Forelimb muscle (tissue), 1 donor: Measurements from ENCODE around the gene TRAPPC12. TPM values are rescaled to one million over a fixed set of nuclear protein-coding genes. Genes with fewer than 3 reads are reported as not detected.

Experiments
- DNase-seq: peaks from one replicate; pipeline ENCODE4 v3.0.0-alpha.2; 2013; ENCODE audit warnings: low read depth
- polyA plus RNA-seq: library from polyadenylated mRNA; unstranded; fragments of 120-200 nt; gene quantifications from one replicate; pipeline ENCODE4 v1.2.1, GENCODE V29; 2013; ENCODE audit not compliant: insufficient read length

TRAPPC12 gene
- polyA plus RNA-seq, 1 donor, result 68.5 TPM

DNA sequence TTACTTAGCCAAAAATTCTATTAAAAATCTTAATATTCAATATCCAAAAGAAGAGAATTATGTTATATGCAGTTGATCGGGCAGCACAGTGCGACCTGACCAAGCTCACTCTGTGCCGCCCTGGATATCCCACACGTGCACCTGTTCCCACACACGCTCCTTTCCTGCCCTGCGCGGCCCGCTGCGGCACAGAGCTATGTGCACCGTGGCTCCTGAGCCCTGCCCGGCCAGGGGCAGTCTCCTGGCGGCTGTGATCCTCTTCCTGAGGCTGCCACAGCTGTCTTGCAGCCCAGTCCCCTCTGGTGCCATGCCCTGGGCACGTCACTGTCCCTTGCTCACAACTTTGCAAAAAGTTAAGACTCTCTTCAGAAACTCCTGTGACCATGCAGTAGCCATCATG is 29.3 kb downstream of the TRAPPC12 start:
- DNase-seq, result no peak

GRCh38 chr2:3409627-3410170 is 30.2 kb downstream of the TRAPPC12 start:
- DNase-seq, result no peak

DNA sequence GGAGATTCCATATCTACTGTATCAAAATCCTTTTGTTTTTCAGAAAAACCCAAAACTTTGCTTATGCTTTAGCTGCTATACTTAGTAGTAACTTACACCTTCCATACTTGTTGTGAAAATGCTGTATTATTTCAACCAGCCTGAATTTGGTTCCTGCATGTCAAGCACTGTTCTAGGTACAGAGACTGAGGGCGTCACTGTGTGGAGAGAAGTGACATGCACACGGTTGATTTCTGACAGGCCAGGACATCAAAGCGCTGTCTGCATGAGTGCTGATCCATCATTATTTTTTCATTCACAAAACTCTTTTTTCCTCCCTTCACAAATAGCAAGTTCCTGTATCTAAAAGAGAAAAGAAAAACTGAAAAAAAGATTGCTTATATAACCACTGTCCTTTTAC is 31.6 kb downstream of the TRAPPC12 start:
- no peak for DNase-seq

DNA sequence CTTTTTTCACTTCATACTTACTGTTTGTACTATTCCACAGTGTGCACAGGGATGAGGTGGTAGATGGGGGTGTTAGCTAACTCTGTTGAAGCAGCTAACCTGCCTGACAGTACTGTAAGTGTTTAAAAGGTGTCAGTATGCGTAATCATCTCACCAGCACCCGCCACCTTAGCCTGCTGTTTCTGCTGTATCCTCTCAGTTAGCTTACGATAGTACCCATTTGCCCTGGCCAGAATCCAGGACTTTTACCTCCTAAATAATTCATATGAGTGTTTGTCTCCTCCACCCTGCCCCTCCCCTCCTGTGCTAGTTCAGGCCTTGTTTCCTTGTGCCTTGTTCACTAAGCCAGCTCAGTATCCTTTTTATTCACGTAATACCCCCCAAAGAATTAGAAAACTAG is 34.2 kb downstream of the TRAPPC12 start:
- no peak for DNase-seq

- DNase-seq, result no peak
Measured at GRCh38 chr2:3414133-3414860, 34.8 kb downstream of the TRAPPC12 start.

DNA sequence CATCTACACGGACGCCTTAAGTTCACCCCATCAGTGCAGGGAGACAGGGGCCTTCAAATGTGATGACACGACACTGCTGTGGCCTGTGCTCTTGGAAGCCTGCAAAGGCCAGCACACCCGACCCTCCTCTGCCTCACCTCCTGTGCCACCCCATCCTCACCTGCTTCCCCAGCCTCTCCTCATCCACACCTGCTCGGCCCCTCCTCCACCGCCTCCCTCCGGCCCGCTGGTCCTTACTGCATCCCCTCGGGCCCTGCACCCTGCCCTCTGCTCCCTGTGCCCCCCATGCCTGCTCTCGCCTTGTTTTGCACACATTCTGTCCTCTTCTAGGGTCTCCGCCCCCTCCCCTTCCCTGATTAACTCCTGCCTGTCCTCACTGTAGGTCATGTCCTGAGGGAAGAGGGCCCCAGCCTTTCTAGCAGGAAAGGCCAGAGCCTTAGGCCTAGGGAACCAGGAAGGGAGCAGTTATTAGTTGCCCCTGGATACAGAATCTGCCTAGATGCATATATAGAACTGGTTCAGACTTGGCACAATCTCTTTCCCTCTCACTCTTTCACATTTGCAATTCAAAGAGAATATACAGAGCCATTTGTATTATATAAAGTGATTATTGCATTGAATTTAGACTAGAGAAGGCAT is 39.4 kb downstream of the TRAPPC12 start:
- DNase-seq, result no peak

GRCh38 chr2:3420076-3420768 is 40.7 kb downstream of the TRAPPC12 start:
- no peak for DNase-seq

DNA sequence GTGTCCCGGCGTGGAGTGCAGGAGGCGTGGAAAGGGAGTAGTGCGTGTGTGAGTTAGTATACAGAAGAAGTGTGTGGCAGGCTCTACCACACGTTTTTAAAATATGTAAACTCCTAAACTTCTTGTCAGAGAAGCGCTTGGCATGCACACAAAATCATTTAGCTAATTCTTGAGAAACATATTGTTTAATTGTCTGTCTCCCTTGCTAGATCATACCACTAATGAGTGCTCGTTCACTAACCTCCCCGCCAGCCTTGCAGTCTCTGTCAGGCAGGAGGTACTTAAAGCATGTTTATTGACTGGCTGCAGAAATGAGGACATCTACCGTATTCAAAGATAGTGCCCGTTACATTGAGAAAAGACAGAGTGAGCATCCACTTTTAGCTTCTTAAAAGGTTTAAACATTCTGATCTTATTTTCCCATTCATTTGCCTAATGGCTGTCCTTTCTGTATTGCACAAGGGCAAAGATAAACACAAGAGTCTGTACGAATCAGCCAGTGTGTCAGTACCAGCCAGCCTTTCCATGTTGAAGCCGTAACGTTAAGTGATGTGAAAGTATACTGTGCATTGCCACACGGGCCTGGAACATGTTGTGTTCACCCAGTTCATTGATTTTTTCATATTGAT is 41.4 kb downstream of the TRAPPC12 start:
- no peak for DNase-seq

DNA sequence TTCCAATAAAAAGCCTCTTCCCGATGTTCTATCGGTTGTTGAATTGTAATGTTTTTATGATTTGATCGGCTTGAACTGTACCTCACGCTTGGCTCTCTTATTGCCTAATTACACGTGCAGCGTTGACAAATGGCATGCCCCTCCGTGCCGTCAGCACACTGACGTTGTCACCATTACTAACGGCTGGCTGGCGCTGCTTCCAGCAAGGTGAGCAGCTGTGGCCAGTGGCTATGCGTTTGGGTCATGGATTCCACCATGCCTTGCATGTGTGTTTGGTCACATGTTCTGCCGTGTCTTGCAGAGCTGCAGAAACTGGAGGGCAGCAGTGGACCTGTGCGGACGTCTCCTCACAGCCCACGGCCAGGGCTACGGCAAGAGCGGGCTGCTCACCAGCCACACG is 42.1 kb downstream of the TRAPPC12 start:
- no peak for DNase-seq

- DNase-seq, result no peak
Measured at GRCh38 chr2:3422161-3422779, 42.8 kb downstream of the TRAPPC12 start.

DNA sequence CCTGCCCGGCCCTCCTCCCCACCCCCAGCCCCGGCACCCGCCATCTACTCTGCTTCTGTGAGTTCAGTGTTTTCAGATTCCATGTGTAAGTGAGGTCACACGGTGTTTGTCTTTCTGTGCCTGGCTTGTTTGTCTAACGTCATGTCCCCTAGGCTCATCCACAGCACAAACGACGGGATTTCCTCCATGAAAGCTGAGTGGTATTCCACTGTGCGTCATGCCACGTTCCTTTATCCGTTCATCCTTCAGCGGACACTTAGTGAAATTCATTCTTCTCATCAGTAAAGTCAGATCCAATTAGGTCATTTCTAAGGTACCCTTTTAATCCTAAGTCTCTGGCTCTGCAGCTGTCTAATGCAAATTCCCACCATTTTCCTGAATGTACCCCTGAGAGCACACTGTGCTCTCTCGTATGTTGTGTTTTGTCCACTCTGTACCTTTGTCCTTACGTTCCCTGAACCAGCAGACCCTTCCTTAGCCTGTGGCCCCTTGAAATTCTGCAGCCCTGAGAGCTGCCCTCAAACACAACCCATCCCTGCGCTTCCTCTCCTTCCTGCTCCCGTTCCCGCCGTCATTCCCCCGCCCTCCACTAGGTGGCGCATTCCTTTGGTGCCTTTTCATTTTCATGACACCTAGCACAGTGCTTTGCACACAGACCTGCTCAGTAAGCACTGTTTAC is 44.1 kb downstream of the TRAPPC12 start:
- no peak for DNase-seq

- no peak for DNase-seq
Measured at GRCh38 chr2:3424171-3424795, 44.8 kb downstream of the TRAPPC12 start.

- no peak for DNase-seq
Measured at GRCh38 chr2:3426615-3427014, 47.1 kb downstream of the TRAPPC12 start.

GRCh38 chr2:3427272-3427671 is 47.8 kb downstream of the TRAPPC12 start:
- no peak for DNase-seq

DNA sequence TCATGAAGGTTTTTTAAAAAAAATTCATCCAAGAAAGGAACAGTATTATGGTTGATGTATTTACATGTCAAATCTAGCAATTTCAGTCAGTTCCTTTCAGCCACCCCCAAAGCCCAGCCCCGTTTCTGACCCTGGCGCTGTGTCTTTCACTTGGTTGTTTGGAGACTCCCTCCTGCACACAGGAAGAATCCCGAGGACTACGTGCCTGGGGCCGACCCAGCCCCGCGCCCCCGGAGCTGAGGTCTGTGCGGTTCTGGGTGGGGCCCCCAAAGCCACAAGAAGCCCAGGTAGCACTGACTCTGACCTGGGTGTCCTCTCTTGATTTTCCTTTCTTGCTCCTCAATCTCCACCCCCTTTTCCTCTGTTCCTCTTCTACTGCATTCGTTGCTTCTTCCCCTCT is 49.1 kb downstream of the TRAPPC12 start:
- no peak for DNase-seq

DNA sequence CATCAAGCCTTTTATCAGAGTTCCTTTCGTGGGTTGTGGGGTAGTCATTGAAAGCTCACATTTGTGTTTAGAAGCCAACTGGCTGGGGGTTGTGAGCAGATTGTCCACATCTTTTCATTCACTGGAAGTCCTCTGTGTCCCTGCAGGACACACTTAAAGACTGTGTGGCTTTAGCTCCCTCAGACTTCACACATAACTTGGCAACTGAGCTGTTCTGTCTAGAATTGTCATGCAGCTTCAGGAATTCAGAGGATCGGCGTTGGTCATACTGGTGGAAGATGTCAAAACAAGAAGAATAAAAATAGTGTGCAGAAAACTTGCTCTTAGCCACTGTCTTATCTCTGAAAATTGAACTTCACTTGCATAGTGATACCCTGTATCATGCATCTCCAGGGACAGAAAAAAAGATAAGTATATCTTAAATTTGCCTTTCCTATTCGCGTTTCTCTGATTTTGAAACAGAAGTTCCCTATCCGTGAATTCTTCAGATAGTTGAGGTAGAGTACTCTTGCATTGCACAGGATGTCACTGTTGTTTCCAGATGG is 49.6 kb downstream of the TRAPPC12 start:
- DNase-seq, result no peak

- DNase-seq, result no peak
Measured at GRCh38 chr2:3430172-3430571, 50.7 kb downstream of the TRAPPC12 start.

DNA sequence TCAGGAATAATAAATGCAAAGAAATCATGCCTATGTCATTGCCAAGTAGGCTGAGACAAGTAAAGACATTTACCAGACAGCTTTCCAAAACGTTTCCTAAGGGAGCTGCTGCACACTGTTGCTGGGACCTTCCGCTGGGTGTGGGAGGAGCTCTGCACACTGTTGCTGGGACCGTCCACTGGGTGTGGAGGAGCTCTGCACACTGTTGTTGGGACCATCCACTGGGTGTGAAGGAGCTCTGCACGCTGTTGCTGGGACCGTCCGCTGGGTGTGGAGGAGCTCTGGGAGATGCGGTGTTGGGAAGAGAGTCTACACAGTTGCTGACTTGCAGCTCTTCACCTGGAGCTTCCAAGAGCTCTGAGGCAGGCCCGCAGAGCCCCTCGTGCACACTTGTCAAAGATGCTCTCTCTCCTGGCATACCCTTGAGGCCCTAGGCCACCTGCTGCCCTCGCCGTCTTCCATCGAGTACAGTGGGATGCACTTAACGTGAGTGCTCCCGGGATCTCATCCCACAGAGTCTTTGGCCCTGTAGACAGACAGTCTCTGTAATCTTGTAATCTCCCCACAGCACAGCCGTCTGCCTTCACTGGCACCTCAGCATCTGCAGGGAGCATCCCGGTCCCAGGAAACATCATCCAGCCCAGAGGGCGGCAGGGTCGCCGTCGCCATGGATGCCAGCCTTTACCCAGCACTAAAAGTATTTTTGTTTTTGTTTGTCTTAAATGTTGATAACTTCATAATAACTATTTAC is 51.4 kb downstream of the TRAPPC12 start:
- no peak for DNase-seq

DNA sequence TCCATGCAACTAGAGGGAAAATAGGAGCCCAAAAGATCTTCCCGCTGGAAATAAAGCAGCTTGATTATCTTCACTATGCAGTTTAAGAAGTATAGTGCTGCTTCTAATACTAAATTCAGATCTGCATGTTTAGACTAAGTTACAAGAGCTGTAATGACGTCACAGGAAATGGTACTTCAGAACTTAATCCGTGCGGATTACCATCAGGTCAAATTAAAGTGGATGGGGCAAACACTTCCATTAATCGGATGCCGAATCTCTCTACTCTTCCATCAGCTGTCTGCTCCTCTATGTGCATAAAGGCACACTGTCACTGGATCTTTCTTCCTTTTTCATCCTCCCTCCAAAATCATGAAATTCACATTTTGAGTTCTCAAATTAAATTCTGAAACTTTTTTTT is 52.6 kb downstream of the TRAPPC12 start:
- DNase-seq, result no peak
